Left kidney (tissue), 2 donors: Measurements from ENCODE around the gene GPR146. TPM values are rescaled to one million over a fixed set of nuclear protein-coding genes. Genes with fewer than 3 reads are reported as not detected.

Experiments
- DNase-seq: peaks from one replicate; pipeline ENCODE4 v3.0.0-alpha.2; 2013
- polyA plus RNA-seq: library from polyadenylated mRNA; unstranded; fragments of 120-200 nt; gene quantifications from one replicate; pipeline ENCODE4 v1.2.1, GENCODE V29; 2013; ENCODE audit not compliant: insufficient read length

GPR146 gene
- polyA plus RNA-seq, 1 donor, result 2.5 TPM

GRCh38 chr7:1106063-1106792, 61.9 kb downstream of the GPR146 start:
- no peak for DNase-seq

- DNase-seq, result no peak
Observed at GRCh38 chr7:1106793-1107421, 62.6 kb downstream of the GPR146 start.

GRCh38 chr7:1108264-1108920, 64.0 kb downstream of the GPR146 start:
- DNase-seq, result no peak

Other genes starting within 250 kb of the GPR146 start
- 163 TPM for gene SUN1, start 212.1 kb upstream of the GPR146 start, polyA plus RNA-seq
- gene GET4, start 168.0 kb upstream of the GPR146 start, polyA plus RNA-seq, result 42.9 TPM
- 11.0 TPM for gene ADAP1, start 89.9 kb upstream of the GPR146 start, polyA plus RNA-seq
- gene COX19, start 69.0 kb upstream of the GPR146 start, polyA plus RNA-seq, result 16.9 TPM
- gene CYP2W1, start 61.4 kb upstream of the GPR146 start, polyA plus RNA-seq, result 2.1 TPM
- 5.5 TPM for gene GPER1, start 43.6 kb downstream of the GPR146 start, polyA plus RNA-seq
- 22.5 TPM for gene ZFAND2A, start 115.7 kb downstream of the GPR146 start, polyA plus RNA-seq
- 8.5 TPM for gene UNCX, start 188.3 kb downstream of the GPR146 start, polyA plus RNA-seq